Eye (tissue), 1 donor: ENCODE results near the gene RNPC3.
"Not testable (repeated sequence)": the region's sequence is repeated elsewhere in the genome, so short reads cannot be mapped to it uniquely, and the experiment has no call there.

ENCODE experiments used
- DNase-seq: peaks from one replicate; pipeline ENCODE4 v3.0.0-alpha.2; 2015

The RNPC3 gene

DNA sequence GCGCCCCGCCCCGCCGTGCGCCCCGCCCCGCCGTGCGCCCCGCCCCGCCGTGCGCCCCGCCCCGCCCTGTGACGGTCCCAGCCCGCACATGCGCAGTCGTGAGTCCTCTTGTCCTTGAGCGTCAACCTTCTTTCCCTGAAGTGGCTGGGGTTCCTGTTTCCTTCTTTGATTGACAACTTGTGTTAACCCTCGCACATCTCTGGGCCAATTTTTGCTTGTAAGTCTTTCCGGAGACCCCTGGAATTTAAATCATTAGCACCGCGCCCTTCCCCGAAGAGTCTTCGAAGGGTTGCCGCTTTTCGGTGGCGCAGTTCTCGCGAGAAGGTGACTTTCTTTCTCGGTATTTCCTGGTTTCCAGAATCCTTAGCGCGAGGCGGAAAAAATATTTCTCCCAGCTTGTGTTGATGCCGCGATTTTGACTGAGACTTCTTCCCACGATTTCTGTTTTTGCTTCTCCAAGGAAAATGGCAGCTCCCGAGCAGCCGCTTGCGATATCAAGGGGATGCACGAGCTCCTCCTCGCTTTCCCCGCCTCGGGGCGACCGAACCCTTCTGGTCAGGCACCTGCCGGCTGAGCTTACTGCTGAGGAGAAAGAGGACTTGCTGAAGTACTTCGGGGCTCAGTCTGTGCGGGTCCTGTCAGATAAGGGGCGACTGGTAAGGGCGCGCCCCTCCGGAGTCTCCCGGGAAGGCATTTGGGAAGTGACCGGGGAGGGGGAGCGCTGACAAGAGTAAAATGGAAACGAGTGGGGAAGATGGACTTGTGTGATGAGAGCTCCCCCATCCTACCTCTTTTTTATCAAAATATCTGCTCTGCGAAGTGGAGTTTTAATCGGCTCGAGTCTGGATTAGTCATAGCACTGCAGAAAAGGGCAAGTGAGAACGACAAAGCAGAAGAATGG, at the start of gene RNPC3:
Gene RNPC3, plus strand, starts transcription at position 93 of the 901 bp plus-strand sequence. Its CDS starts 372 bp downstream, at position 465.
- peak; percentile 98 for DNase-seq

- DNase-seq, result peak; percentile 20
These were observed 48.4 kb upstream of the RNPC3 start for GRCh38 chr1:103477101-103477500.

DNA sequence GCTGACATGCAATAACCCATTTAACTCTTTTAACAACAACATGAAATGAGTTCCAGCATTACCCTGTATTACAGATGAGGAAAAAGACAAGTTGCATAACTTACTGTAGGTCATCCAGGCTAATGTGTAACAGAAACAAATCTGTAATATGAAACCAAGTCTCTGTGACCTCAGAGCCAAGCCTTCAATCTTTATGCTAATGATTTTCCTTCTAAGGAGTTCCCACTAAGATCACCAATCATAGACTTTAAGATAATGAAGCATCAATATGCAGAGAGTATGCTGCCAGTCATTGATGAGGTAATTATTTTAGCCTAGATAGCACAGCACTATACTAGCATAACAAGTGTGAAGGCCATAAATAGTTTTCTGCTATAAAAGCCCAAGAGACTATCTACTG, 35.6 kb upstream of the RNPC3 start:
- DNase-seq, result peak; percentile 6

DNA sequence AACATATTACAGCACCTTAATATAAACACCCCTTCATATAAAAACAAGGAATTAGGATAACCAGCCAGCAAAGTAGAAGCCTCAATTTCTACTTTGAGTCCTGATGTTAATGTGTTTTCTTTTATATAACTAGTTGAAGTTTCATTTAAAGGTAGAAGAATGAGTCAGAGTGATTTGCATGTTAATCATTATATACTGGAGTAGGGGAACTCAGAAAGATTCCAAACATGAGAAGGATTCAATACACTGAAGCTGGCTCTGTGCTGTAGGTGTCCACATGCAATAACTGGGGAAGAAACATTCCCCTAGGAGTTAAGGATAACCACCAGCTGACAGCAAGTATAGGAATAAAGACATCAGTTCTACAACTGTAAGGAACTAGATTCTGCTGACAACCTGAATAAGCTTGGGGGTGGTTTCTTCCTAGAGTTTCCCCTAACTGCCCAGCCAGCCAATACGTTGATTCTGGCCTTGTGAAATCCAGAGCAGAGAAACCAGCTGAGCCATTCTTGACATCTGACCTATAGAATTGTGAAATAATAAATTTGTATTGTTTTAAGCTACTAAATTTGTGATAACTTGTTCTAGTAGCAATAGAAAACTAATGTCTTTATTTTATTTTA, 33.4 kb upstream of the RNPC3 start:
- DNase-seq, result no peak

GRCh38 chr1:103496014-103496635, 29.4 kb upstream of the RNPC3 start:
- no peak for DNase-seq

GRCh38 chr1:103497404-103497803, 28.1 kb upstream of the RNPC3 start:
- DNase-seq, result no peak

DNA sequence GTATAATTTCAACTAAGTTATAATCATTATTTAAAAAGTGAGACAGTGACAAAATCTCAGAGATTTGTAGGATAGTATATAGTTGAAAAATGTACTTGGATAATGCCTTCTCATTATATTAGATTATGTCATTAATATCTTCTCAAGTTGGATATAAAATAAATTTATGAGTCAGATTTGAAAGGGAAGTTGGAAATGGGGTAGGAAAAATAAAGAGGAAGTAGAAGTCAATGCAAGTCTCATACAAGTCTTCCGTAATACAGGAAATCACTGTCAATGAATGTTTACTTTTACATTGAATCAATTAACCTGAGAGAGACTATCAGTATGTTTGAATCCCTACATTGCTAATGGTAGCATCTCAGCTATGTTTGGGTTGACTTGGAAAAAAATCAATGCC, 16.2 kb upstream of the RNPC3 start:
- no peak for DNase-seq

DNA sequence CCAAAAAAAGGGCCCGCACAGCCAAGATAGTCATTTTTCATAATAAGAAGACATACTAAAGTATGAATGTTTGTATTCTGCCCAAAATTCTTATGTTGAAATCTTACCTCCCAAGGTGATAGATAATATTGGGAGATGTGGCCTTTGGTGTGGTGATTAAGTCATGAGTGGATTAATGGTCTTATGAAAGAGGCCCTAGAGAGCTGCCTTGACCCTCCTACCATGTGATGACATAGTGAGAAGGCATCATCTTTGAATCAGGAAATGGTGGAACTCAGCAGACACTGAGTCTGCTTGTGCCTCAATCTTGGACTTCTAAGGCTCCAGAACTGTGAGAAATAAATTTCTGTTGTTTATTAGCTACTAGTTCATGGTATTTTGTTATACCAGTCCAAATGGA, 11.8 kb upstream of the RNPC3 start:
- no peak for DNase-seq

- peak; percentile 87 for DNase-seq
These were observed 10.5 kb upstream of the RNPC3 start for GRCh38 chr1:103514920-103515503.

GRCh38 chr1:103516283-103516682, 9.2 kb upstream of the RNPC3 start:
- DNase-seq, result no peak

DNA sequence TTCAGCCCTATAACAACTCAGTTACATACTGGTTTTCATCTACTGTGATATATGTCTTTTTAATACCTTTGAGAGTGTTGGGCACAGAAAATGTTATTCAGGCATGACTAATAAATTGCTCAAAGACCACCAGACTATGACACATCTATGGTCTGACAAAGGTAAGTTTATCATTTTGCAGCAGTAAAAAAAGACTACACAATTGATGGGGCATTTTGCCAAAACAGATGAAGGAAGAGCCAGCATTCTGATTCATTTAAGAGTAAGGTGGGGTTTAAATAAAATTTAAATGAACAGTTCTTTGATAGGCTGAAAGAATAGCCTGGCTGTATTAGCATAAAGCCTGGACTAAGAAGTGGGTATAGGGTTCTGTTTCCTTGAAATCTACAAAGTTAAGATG, 8.8 kb upstream of the RNPC3 start:
- DNase-seq, result no peak

DNA sequence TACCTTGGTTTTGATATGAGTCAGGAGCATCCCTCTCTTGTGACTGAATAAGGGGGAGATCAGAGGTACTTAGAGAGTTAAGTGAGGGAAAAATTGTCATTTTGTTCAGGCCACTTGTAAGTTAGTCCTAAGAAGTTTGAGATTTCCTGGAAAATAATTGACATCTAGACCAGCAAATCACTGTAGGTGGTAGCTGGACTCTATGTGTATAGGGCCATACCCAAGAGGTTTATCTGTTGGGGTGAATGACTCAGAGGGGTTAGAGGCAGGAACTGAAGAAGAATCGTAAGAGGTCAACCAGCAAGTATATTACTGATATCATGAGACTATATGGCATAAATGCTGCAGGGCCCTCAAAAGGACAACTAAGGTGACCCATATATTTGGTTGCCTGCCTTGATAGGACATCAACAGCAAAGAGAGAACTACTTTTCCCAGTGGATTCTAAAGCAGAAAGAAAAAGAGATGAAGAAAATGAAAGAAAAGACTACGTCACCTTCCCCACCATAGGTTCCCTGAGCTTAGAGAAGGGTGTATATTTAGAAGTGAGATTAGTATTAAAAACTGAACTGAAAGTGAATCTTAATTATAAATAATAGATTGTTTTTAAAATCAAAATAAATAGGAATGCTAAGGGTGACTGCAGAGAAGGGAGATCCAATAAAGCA, 8.0 kb upstream of the RNPC3 start:
- DNase-seq, result no peak

GRCh38 chr1:103520822-103521221, 4.7 kb upstream of the RNPC3 start:
- no peak for DNase-seq

GRCh38 chr1:103523346-103523745, 2.2 kb upstream of the RNPC3 start:
- DNase-seq, result no peak

DNA sequence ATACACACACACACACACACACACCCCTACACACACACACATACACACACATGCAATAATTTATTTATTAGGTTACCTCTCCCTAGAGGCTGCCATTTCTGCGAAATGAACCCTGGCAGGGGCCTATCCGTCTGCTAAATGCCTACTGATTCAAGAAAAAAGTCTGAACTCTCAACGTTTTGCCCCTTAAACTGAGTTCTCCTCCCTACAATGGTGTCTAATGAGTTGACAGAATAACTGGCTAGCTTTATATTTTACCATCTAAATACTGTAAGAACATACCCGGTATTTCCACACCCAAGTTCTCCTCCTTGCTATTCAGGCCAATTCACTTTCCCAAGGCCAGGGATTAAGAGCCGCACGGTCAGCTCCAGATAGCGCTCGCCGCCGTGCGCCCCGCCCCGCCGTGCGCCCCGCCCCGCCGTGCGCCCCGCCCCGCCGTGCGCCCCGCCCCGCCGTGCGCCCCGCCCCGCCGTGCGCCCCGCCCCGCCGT, 339 bp upstream of the RNPC3 start:
- peak; percentile 82 for DNase-seq

- DNase-seq, result no peak
These were observed 1.8 kb downstream of the RNPC3 start for GRCh38 chr1:103527331-103527730.

GRCh38 chr1:103529746-103530145, 4.2 kb downstream of the RNPC3 start:
- DNase-seq, result no peak

- no peak for DNase-seq
These were observed 12.7 kb downstream of the RNPC3 start for GRCh38 chr1:103538226-103538625.

DNA sequence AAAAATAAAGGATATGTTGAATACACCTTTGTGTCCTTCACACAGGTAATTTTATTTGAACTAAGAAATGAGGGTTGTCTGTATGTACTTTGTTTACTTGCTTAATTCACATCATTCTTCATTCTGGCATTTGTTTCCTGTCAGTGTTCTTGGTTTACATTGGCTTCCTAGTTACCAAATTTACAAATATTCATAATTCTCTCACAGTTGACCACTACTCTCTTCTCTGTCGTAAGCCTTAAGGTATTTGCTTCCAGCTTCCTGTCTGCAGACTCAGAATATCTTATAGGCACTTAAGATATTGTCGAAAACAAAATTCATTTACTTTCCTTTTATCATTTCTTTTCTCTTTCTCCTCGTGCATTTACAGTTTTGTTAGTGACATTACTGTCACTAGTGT, 15.9 kb downstream of the RNPC3 start:
- no peak for DNase-seq

DNA sequence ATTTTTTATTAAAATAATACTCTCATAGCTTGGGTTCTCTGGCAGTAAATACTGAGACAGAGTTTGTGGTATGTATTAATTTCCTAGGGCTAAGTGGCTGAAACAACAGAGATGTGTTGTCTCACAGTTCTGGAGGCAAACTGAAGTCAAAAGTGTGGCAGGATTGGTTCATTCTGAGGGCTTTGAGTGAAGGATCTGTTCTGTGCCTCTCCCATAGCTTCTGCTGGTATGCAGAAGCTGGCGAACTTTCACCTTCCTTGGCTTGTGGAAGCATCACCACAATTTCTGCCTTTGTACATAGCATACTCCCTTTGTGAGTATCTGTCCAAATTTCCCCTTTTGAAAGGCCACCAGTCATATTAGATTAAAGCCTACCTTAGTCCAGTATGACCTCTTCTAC, 21.0 kb downstream of the RNPC3 start:
- DNase-seq, result no peak

DNA sequence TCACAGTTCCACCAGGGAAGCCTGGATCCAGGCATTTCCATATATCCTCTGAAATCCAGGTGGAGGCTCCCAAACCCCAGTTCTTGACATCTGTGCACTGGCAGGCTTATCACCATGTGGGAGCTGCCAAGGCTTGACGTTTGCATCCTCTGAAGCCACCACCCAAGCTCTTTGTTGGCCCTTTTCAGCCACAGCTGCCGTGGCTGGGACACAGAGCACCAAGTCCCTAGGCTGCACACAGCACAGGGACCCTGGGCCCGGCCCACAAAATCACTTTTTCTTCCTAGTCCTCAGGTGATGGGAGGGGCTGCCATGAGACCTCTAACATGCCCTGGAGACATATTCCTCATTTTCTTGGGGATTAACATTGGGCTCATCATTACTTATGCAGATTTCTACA, 22.3 kb downstream of the RNPC3 start:
- DNase-seq, result no peak

DNA sequence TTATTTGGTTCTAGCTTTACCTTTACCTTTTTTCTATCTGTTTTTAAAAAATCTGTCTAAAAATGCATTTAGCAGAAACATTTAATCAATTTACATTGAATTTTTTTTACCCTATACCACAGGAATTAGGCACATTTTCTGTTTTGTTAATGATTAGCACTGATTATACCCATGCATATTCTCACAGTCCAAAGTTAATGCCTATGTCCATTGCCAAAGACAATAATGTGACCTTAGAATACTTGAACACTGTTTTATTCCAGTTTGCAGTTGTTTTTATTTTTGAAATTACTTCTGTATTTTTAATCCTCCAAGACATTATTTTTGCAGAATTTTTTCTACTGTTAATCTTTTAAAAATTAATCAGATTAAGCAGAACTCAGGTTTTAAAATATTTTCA, 34.9 kb downstream of the RNPC3 start:
- no peak for DNase-seq

DNA sequence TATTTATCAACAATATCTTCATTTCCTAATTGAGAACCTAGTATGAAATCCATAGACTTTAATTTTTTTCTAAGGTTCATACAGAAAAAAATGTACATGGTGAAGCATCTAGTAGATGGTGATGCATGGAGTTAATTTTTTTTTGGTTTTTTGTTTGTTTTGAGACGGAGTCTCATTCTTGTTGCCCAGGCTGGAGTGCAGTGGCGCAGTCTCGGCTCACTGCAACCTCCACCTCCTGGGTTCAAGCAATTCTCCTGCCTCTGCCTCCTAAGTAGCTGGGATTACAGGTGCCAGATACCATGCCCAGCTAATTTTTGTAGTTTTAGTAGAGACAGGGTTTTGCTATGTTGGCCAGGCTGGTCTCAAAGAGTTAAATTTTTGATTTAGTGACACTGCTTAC, 35.6 kb downstream of the RNPC3 start:
- not testable (repeated sequence) for DNase-seq
